HUDEP-2 (cell line): ENCODE measurements around the gene ZNF552.
A peak's percentile ranks its signal among the peaks of the same experiment; 100 is the strongest.

Experiments used
- DNase-seq, 76 experiments: peaks; one replicate each; lab custom pipeline; 2025; ENCODE audit not compliant: unreplicated experiment in 76 of 76; lab: John Stamatoyannopoulos, UW

ZNF552 gene

DNA sequence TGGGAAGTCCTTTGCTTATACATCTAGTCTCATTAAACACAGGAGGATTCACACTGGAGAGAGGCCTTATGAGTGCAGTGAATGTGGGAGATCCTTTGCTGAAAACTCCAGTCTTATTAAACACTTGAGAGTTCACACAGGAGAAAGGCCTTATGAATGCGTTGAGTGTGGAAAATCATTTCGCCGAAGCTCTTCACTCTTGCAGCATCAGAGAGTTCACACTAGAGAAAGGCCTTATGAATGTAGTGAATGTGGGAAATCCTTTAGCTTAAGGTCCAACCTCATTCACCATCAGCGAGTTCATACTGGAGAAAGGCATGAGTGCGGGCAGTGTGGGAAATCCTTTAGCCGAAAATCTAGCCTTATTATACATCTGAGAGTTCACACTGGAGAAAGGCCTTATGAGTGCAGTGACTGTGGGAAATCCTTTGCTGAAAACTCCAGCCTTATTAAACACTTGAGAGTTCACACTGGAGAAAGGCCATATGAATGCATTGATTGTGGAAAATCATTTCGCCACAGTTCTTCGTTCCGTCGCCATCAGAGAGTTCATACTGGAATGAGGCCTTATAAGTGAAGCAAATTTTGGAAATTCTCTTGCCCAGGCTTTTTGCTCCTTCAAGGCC, 35.4 kb downstream of the ZNF552 start:
- DNase-seq = no peak

DNA sequence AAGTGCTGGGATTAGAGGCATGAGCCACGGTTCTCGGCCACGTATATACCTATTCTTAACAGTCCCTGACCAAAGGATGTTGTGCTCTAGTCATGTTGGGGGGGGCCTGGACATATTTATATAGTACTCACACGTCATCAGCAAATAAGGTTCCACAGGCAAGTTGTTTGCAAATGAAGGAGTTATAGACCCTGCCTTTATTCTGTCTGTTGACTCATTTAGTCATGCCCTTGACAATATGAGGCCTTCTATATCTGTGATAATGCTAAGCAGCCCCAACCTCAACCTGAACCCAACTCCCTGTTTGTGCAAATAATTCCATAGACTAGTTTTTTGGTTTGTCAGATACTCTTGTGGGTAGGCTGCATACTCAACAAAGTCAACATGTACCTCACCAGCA, 36.4 kb downstream of the ZNF552 start:
- DNase-seq = no peak

DNA sequence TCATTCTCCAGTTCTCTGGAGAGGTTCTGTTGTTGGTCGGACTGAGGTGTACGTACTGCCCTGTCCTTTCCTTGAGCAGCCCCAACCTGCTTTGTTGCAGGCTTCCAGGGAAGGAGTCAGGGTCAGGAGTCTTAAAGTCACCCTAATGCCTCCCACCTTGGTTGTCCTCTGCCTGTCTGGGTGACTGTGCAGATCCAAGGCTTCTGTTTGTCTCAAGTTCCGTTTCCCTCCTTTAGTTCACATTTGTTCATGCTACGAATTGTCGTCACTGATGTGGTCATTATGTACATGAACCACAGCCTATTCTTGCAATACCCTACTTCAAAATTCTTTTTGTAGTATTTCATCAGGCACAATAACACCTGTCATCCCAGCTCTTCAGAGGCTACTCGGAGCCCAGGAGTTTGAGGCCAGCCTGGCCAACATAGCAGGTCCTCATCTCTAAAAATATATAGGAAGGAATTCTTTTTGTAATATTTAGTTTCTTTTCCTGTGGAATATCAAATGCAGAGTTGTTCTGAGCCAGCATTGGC, 37.9 kb downstream of the ZNF552 start:
- no peak for DNase-seq

DNA sequence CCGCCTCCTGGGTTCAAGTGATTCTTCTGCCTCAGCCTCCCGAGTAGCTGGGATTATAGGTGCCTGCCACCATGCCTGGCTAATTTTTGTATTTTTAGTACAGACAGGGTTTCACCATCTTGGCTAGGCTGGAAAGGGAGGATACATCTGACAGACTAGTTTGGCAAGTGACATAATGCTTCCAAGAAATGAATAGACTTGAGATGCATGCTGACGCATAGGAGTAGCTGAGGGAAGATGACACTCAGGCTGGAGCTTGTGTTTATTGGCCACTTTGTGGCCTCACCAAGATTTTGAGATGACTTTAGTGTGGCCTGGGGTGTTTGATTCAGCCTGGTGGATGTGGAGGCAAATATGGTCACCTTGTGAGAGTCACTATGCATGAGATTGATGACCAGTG, 41.2 kb downstream of the ZNF552 start:
- DNase-seq = no peak

DNA sequence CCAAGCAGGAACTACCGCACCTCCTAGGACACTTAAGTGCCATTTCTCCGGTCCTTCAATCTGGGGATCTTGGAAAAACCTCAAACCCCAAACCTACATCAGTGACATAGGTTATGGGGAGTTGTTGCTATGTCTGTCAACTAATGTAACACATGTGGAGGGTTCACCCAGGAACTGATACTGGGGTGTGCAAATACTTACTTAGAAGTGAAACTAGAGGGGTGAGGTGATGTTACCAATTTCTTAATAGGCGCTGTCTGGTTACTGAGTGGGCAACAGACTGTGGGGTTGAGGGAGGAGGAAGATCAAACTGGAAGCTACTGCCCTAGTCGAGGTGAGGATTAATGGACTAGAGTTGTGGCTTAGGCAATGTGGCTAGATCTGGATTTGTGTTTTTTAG, 43.3 kb downstream of the ZNF552 start:
- no peak for DNase-seq

DNA sequence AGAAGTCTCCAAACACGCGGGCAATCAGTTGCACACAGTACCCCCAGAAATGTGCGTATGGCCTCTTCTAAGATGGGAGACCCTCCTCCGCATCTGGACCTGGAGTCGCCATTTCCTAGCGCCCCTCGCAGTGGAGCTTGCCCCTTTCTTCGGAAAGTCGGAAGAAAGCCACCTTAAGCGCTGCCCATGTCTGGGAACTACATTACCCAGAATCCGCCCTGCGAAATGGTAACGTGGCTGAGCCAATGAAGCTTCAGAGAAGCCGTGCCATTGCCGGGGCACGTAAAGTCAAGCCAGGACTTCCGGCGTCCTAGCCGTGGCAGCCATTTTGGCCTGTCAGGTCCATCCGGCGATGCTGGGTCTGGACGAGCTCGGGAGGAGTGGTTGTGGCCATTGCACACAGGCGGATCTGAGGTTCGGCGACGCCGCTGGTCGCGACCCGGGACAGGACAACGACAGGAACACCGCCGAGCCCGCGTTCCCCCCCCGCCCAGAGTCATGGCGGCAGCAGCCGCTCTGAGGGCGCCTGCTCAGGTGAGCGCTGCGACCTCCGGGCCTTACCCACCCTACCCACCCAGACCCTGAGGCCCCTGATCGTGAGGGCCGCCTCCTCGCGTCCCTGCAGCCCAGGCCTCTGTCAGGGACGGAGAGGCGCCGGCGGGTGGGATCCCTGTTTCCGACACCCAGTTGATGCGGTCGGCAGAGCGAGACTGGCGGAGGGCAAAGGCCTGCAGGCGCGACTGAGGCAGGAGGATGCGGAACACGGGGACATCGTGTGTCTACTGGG, 45.2 kb downstream of the ZNF552 start, which contains the start of gene ZNF586:
TSS of gene ZNF586 (plus strand) at position 332 of the 787 bp plus-strand sequence. CDS start at position 499, 167 bp downstream.
- peak in 75 of 76 experiments; percentile 19 to 94 (median 87) for DNase-seq

DNA sequence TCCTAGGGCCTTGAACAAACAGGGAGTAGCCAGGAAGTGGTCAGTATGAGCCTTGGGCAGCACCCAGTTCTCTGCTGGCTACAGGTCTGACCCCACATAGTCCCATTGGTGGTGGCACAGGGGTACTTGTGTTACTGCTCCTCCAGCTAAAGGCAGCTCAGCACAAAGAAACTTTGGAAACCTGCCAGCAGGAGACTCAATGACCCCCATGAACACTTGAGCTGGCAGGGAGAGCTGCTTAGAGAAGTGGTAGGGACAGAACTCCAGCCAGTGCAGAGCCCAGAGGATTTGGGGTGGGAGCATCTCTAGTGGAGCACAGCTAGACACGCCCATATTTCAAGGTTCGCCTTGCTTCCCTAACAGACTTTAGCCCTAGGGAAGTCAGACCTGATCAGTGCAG, 55.6 kb downstream of the ZNF552 start:
- no peak for DNase-seq

DNA sequence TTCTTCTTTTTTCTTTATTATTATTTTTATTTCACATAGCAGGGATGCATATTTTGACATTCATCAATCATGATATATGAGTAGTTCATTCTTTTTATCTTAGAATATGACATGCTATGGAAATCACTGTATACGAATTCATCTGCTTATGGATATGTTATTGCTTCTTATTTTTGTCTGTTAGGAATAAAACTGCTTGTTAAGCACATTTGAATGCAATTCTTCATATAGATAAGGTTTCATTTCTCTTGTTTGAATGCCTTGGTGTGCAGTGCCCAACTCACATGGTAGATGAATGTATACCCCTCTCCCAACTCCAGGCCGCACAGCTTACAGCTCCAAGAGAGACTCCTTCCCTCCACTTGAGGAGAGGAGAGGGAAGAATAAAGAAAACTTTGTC, 56.8 kb downstream of the ZNF552 start:
- DNase-seq = no peak
